ENCODE data around the gene ADAMTS15. TPM values are rescaled to one million over a fixed set of nuclear protein-coding genes. Genes with fewer than 3 reads are reported as not detected.

The ADAMTS15 gene
- total and polyA plus RNA-seq, 2 donors (not counting 3 experiments of a cell fraction or from before 2014, with no cell fraction given): 0.08 TPM; not detected in 1

DNA sequence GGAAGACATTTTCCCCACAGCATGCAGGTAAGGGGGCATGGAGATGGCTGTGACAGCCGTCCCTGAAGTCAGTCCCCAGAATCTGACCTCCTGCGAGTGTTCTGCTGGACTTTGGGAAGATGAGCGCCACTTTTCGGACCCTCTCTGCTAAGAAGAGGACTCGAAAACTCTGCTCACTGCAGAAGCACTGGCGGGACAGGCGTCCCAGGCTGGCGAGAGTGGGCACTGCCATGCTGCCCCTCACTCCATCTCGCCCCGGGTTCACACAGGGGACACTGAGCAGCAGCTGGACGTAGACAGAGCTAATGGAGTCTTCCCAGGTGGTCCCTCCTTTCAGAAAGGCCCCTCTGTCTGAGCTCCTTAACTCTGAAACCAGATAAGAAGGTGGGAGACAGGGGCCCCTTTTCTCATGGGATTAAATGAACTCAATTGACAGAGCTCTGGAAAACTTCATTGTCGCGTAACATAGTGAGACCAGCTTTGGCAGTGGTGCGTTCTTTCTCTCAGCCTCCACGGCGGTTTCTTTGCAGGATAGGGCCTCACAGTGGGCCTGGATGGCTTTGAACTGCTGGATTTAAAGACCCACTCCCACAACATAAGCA, 24.8 kb upstream of the ADAMTS15 start:
- Histone ChIP-seq H3K27me3 (ENCODE audit: control insufficient read depth in 2 of 2, insufficient read depth in 2 of 2, low read length in 2 of 2) (peaks cover 25 to 27% of the 10 kb centered on the region in 2 experiments), H3K4me1 (ENCODE audit: control insufficient read depth, extremely low read depth, insufficient read depth, low read length) (no peaks in the 10 kb centered on the region), H3K4me3 (replicated peaks in 1 of 3; ENCODE audit: insufficient read depth in 1 of 3, low read depth in 1 of 3, low read length in 3 of 3) (no peak overlapping the region), H2AFZ (ENCODE audit: low read depth, low read length) (no peak overlapping the region), H3K9me3 (replicated peaks; ENCODE audit: control insufficient read depth, insufficient read depth, low read length) (no peaks in the 10 kb centered on the region), H3K9ac (replicated peaks; ENCODE audit: extremely low read depth, insufficient read depth, low read length) (no peak overlapping the region), H3K79me2 (ENCODE audit: control insufficient read depth, insufficient read depth, low read length) (no peaks in the 10 kb centered on the region), H3K9me1 (replicated peaks; ENCODE audit: control insufficient read depth, extremely low read depth, insufficient read depth, low read length) (no peaks in the 10 kb centered on the region), H4K20me1 (replicated peaks; ENCODE audit: control insufficient read depth, extremely low read depth, insufficient read depth, low read length) (no peaks in the 10 kb centered on the region), H3K36me3 (ENCODE audit: control insufficient read depth in 2 of 2, extremely low read depth in 1 of 2, insufficient read depth in 2 of 2, low read length in 2 of 2) (no peaks in the 10 kb centered on the region), H3K27ac (ENCODE audit: insufficient read depth, low read depth, low read length) (no peak overlapping the region), H3K4me2 (ENCODE audit: insufficient read depth, low read length) (no peak overlapping the region)
- FAIRE-seq (no peak), DNase-seq (ENCODE audit: low read depth, low spot score) (no peak)
- dilution Hi-C loops (cut with MboI; ENCODE audit: extremely low pct_ligation_motif_present, low sequenced_read_pairs): no loop called here
- ChIA-PET CTCF (interaction anchor here (1.3 kb wide), 1 partner anchor 211 kb away, joined by 7 read pairs; no protein-coding TSS in a partner anchor), POLR2A (interaction anchor here (0.6 kb wide), 1 partner anchor 240 kb away, joined by 3 read pairs; no protein-coding TSS in a partner anchor)
- BruUV-seq (replicated peaks): no TSS peak
- no peak for TF ChIP-seq POLR2A (IDR thresholded peaks at IDR 0.05; ENCODE audit: low read depth, low read length)
- TF ChIP-seq GATA2 (IDR thresholded peaks at IDR 0.05; ENCODE audit: insufficient read depth, insufficient read length, low read depth, low read length): no peak
- TF ChIP-seq POLR2AphosphoS5 (IDR thresholded peaks at IDR 0.05; ENCODE audit: insufficient read depth, low read depth, low read length): no peak
- no peak for TF ChIP-seq MAX (IDR thresholded peaks at IDR 0.05; ENCODE audit: insufficient read depth, insufficient read length)
- TF ChIP-seq FOS (IDR thresholded peaks at IDR 0.05; ENCODE audit: borderline replicate concordance, insufficient read depth, low read length): no peak
- TF ChIP-seq MYC (IDR thresholded peaks at IDR 0.05; ENCODE audit: low read depth, low read length): no peak
- intact Hi-C loops (cut with micrococcal nuclease): no loop called here

- Histone ChIP-seq H3K9ac (replicated peaks; ENCODE audit: extremely low read depth, insufficient read depth, low read length) (no peak overlapping the region), H3K36me3 (ENCODE audit: control insufficient read depth in 2 of 2, extremely low read depth in 1 of 2, insufficient read depth in 2 of 2, low read length in 2 of 2) (no peaks in the 10 kb centered on the region), H3K9me1 (replicated peaks; ENCODE audit: control insufficient read depth, extremely low read depth, insufficient read depth, low read length) (no peaks in the 10 kb centered on the region), H3K4me1 (ENCODE audit: control insufficient read depth, extremely low read depth, insufficient read depth, low read length) (no peaks in the 10 kb centered on the region), H3K27ac (ENCODE audit: insufficient read depth, low read depth, low read length) (no peak overlapping the region), H3K4me2 (ENCODE audit: insufficient read depth, low read length) (no peak overlapping the region), H3K9me3 (replicated peaks; ENCODE audit: control insufficient read depth, insufficient read depth, low read length) (no peaks in the 10 kb centered on the region), H3K79me2 (ENCODE audit: control insufficient read depth, insufficient read depth, low read length) (no peaks in the 10 kb centered on the region), H3K27me3 (ENCODE audit: control insufficient read depth in 2 of 2, insufficient read depth in 2 of 2, low read length in 2 of 2) (peaks cover 35 to 37% of the 10 kb centered on the region in 2 experiments), H3K4me3 (replicated peaks in 1 of 3; ENCODE audit: insufficient read depth in 1 of 3, low read depth in 1 of 3, low read length in 3 of 3) (no peak overlapping the region), H2AFZ (ENCODE audit: low read depth, low read length) (no peak overlapping the region), H4K20me1 (replicated peaks; ENCODE audit: control insufficient read depth, extremely low read depth, insufficient read depth, low read length) (no peaks in the 10 kb centered on the region)
- TF ChIP-seq FOS (IDR thresholded peaks at IDR 0.05; ENCODE audit: borderline replicate concordance, insufficient read depth, low read length): no peak
- no peak for TF ChIP-seq MYC (IDR thresholded peaks at IDR 0.05; ENCODE audit: low read depth, low read length)
- no peak for TF ChIP-seq GATA2 (IDR thresholded peaks at IDR 0.05; ENCODE audit: insufficient read depth, insufficient read length, low read depth, low read length)
- no peak for TF ChIP-seq POLR2AphosphoS5 (IDR thresholded peaks at IDR 0.05; ENCODE audit: insufficient read depth, low read depth, low read length)
- no peak for TF ChIP-seq POLR2A (IDR thresholded peaks at IDR 0.05; ENCODE audit: low read depth, low read length)
- no peak for TF ChIP-seq CTCF (IDR thresholded peaks at IDR 0.05; ENCODE audit: extremely low read depth in 1 of 2, insufficient read depth in 1 of 2, low read depth in 1 of 2, low read length in 2 of 2)
- no peak for TF ChIP-seq MAX (IDR thresholded peaks at IDR 0.05; ENCODE audit: insufficient read depth, insufficient read length)
- no peak for TF ChIP-seq EZH2 (IDR thresholded peaks at IDR 0.05; ENCODE audit: borderline replicate concordance, low read depth, low read length, severe bottlenecking)
- no peak for TF ChIP-seq JUN (IDR thresholded peaks at IDR 0.05; ENCODE audit: borderline replicate concordance, insufficient read depth, insufficient read length, low read depth)
- intact Hi-C loops (cut with micrococcal nuclease): no loop called here
- POLR2A ChIA-PET: no interaction called here
- CTCF ChIA-PET: interaction anchor here (1.0 to 3.6 kb wide), 5 partner anchors 10 to 1250 kb away, joined by 5 to 12 read pairs (median 8); no protein-coding TSS in a partner anchor
- DNase-seq (ENCODE audit: low read depth, low spot score): no peak
- BruUV-seq (replicated peaks): no TSS peak
- FAIRE-seq: no peak
- dilution Hi-C loops (cut with MboI; ENCODE audit: extremely low pct_ligation_motif_present, low sequenced_read_pairs): loop anchor here (25.0 kb wide), 1 partner anchor 438 kb away; no protein-coding TSS in a partner anchor
Observed at GRCh38 chr11:130424613-130425140, 23.8 kb upstream of the ADAMTS15 start.

All from endothelial cell of umbilical vein (primary cell).